Measurements from ENCODE around the gene PSAP. TPM values are rescaled to one million over a fixed set of nuclear protein-coding genes. Genes with fewer than 3 reads are reported as not detected.

Gene PSAP
- total and polyA plus RNA-seq, 2 experiments from 2014 or later = 151 to 391 TPM

GRCh38 chr10:71829171-71829570, 21.9 kb downstream of the PSAP start:
- peaks cover 66% of the 10 kb centered on the region for H3K36me3 ChIP-seq (ENCODE audit: insufficient read depth)
- no peak overlapping the region for H2AFZ ChIP-seq
- no peaks in the 10 kb centered on the region for H3F3A ChIP-seq (replicated peaks; ENCODE audit: low read depth)
- Mint-ChIP-seq H3K4me3 (no peak overlapping the region), H3K9me3 (no peaks in the 10 kb centered on the region), H3K27ac (no peak overlapping the region), H3K36me3 (ENCODE audit: low read depth) (peaks cover 73% of the 10 kb centered on the region), H3K4me1 (no peaks in the 10 kb centered on the region; the same call in 2 of the 3 replicates), H3K27me3 (ENCODE audit: insufficient read depth, low read depth, poor library complexity) (no peaks in the 10 kb centered on the region)
- no peak overlapping the region for H3K4me3 ChIP-seq
- ATAC-seq (no peak), DNase-seq (ENCODE audit: low spot score) (no peak)
- H4K20me1 ChIP-seq (replicated peaks; ENCODE audit: insufficient read depth) = peaks cover 35% of the 10 kb centered on the region
- H3K4me2 ChIP-seq = no peak overlapping the region
- no peaks in the 10 kb centered on the region for H3K27me3 ChIP-seq (ENCODE audit: insufficient read depth)
- peaks cover 8% of the 10 kb centered on the region for H3K4me1 ChIP-seq (ENCODE audit: insufficient read depth)
- TF ChIP-seq ZNF331 (CRISPR knock-in tag; IDR thresholded peaks at IDR 0.05; ENCODE audit: low read depth) = no peak
- no peak for TF ChIP-seq CREB1 (CRISPR knock-in tag; IDR thresholded peaks at IDR 0.05; ENCODE audit: low read depth)
- TF ChIP-seq STAT1 (IDR thresholded peaks at IDR 0.05; ENCODE audit: unreplicated experiment) = no peak
- TF ChIP-seq ZNF462 (CRISPR knock-in tag; IDR thresholded peaks at IDR 0.05) = no peak
- no peak for TF ChIP-seq NANOG (IDR thresholded peaks at IDR 0.05; ENCODE audit: borderline replicate concordance)
- no peak for TF ChIP-seq ETS1 (IDR thresholded peaks at IDR 0.05)
- no peak for TF ChIP-seq JUNB (IDR thresholded peaks at IDR 0.05; ENCODE audit: unreplicated experiment)
- TF ChIP-seq EZH2 (IDR thresholded peaks at IDR 0.05; ENCODE audit: low read depth, unreplicated experiment) = no peak
- TF ChIP-seq EZH2phosphoT487 (IDR thresholded peaks at IDR 0.05; ENCODE audit: unreplicated experiment) = no peak
- no peak for TF ChIP-seq POLR2AphosphoS5 (IDR thresholded peaks at IDR 0.05; ENCODE audit: low read depth)
- no peak overlapping the region for H3K27ac ChIP-seq (ENCODE audit: low read depth)
- H3K9me2 ChIP-seq (ENCODE audit: insufficient read depth) = no peaks in the 10 kb centered on the region
- H3K79me2 ChIP-seq (replicated peaks; ENCODE audit: insufficient read depth) = peaks cover 30% of the 10 kb centered on the region
